Neuronal stem cell (in vitro differentiated cells): Measurements from ENCODE around the gene LRRC8E. TPM values are rescaled to one million over a fixed set of nuclear protein-coding genes. Genes with fewer than 3 reads are reported as not detected.

Experiments
- DNase-seq: peaks from one replicate; pipeline ENCODE4 v3.0.0-alpha.2; 2013; ENCODE audit warnings: low spot score
- H2AFZ ChIP-seq: one replicate; pipeline ENCODE4 v1.6.1; 2013; ENCODE audit warnings: mild to moderate bottlenecking, low read length, inconsistent platforms
- H2AK5ac ChIP-seq: 2 replicates; pipeline ENCODE4 v1.6.1; 2013; ENCODE audit warnings: low read depth, mild to moderate bottlenecking, inconsistent platforms, low read length, moderate library complexity, mixed read lengths
- H2BK120ac ChIP-seq: 2 replicates; pipeline ENCODE4 v1.6.1; 2013; ENCODE audit warnings: low read depth, mild to moderate bottlenecking, inconsistent platforms, low read length, moderate library complexity, mixed read lengths
- H2BK12ac ChIP-seq: one replicate; pipeline ENCODE4 v1.6.1; 2013; ENCODE audit warnings: low read length, inconsistent platforms
- H2BK15ac ChIP-seq: 2 replicates; pipeline ENCODE4 v1.6.1; 2013; ENCODE audit warnings: mild to moderate bottlenecking, low read length, inconsistent platforms, mixed read lengths
- H2BK5ac ChIP-seq: one replicate; pipeline ENCODE4 v1.6.1; 2013; ENCODE audit warnings: inconsistent platforms, mild to moderate bottlenecking, low read length, moderate library complexity
- H3K14ac ChIP-seq: one replicate; pipeline ENCODE4 v1.6.1; 2013; ENCODE audit warnings: low read length, inconsistent platforms
- H3K18ac ChIP-seq: 2 replicates; pipeline ENCODE4 v1.6.1; 2013; ENCODE audit warnings: low read length, inconsistent platforms
- H3K23ac ChIP-seq: 2 replicates; pipeline ENCODE4 v1.6.1; 2013; ENCODE audit warnings: low read depth, mild to moderate bottlenecking, mixed read lengths, low read length, inconsistent platforms; ENCODE audit not compliant: poor library complexity
- H3K27ac ChIP-seq: replicated peaks from 3 replicates; pipeline ENCODE4 v1.5.1; 2013; ENCODE audit warnings: low read length, inconsistent platforms
- H3K27me3 ChIP-seq, 3 experiments: 2 replicates each; pipeline ENCODE4 v1.6.1; 2013; ENCODE audit warnings: low read length in 3 of 3, mild to moderate bottlenecking in 2 of 3, inconsistent platforms in 1 of 3, low read depth in 1 of 3, mixed read lengths in 1 of 3, moderate library complexity in 1 of 3; ENCODE audit not compliant: control insufficient read depth in 3 of 3, insufficient read depth in 3 of 3
- H3K36me3 ChIP-seq, 2 donors: replicated peaks in 1 of 2; 2 replicates each; pipeline ENCODE4 v1.6.1; 2013; ENCODE audit warnings: low read length in 2 of 2; ENCODE audit not compliant: control insufficient read depth in 2 of 2, insufficient read depth in 2 of 2
- H3K4ac ChIP-seq: 2 replicates; pipeline ENCODE4 v1.6.1; 2013; ENCODE audit warnings: inconsistent platforms, mild to moderate bottlenecking, low read length, moderate library complexity
- H3K4me1 ChIP-seq, 2 donors: 1 replicate in 1 of 2; 2 replicates in 1 of 2; pipeline ENCODE4 v1.6.1; 2013; ENCODE audit warnings: low read length in 2 of 2, low read depth in 1 of 2; ENCODE audit not compliant: control insufficient read depth in 2 of 2, insufficient read depth in 1 of 2
- H3K4me2 ChIP-seq: one replicate; pipeline ENCODE4 v1.6.1; 2013; ENCODE audit warnings: mild to moderate bottlenecking, low read length, inconsistent platforms; ENCODE audit not compliant: insufficient read depth, poor library complexity, severe bottlenecking
- H3K4me3 ChIP-seq, 2 donors: 2 replicates each; pipeline ENCODE4 v1.5.1; 2013; ENCODE audit warnings: low read length in 2 of 2, mild to moderate bottlenecking in 2 of 2, inconsistent platforms in 1 of 2, moderate library complexity in 1 of 2
- H3K79me1 ChIP-seq: one replicate; pipeline ENCODE4 v1.6.1; 2013; ENCODE audit warnings: low read depth, mild to moderate bottlenecking, inconsistent platforms, low read length, moderate library complexity
- H3K9ac ChIP-seq: one replicate; pipeline ENCODE4 v1.6.1; 2013; ENCODE audit warnings: mild to moderate bottlenecking, low read depth, low read length, inconsistent platforms; ENCODE audit not compliant: poor library complexity
- H3K9me3 ChIP-seq, 2 donors: replicated peaks in 1 of 2; 2 replicates each; pipeline versions ENCODE3 to v1.6.1; 2013; ENCODE audit warnings: low read length in 2 of 2, mild to moderate bottlenecking in 2 of 2, inconsistent platforms in 1 of 2, low read depth in 1 of 2, mixed read lengths in 1 of 2, moderate library complexity in 1 of 2; ENCODE audit not compliant: control insufficient read depth in 2 of 2, insufficient read depth in 1 of 2
- H4K8ac ChIP-seq: one replicate; pipeline ENCODE4 v1.6.1; 2013; ENCODE audit warnings: low read depth, mild to moderate bottlenecking, inconsistent platforms, low read length, moderate library complexity
- H4K91ac ChIP-seq: one replicate; pipeline ENCODE4 v1.6.1; 2013; ENCODE audit warnings: low read length, low read depth, mild to moderate bottlenecking, inconsistent platforms; ENCODE audit not compliant: poor library complexity
- whole genome bisulfite sequencing, 2 donors: extraction: QIAGEN DNeasy Blood & Tissue Kit; methylation state at CpG; one replicate each; pipeline ENCODE4 v1.1.7; 2013; ENCODE audit warnings: missing lambda C conversion rate in 2 of 2, mixed read lengths in 1 of 2; ENCODE audit not compliant: insufficient read length in 2 of 2, insufficient replicate concordance in 1 of 2; ENCODE audit errors: extremely low coverage in 2 of 2; 5-methylcytosine and 5-hydroxymethylcytosine counted together
- polyA plus RNA-seq, 2 experiments: library from polyadenylated mRNA; stranded (reverse); fragments of 200-250 nt; gene quantifications; one replicate each; pipeline ENCODE4 v1.2.3, GENCODE V29; 2013

LRRC8E gene
- 0.17 TPM for polyA plus RNA-seq (2013, experiment 1 of 2)
- polyA plus RNA-seq (2013, experiment 2 of 2) = 0.24 TPM

- H3K9me3 ChIP-seq = no peaks in the 10 kb centered on the region
- no peak within 1 kb of the TSS for H2BK12ac ChIP-seq
- H4K91ac ChIP-seq = no peak within 1 kb of the TSS
- peak within 1 kb of the TSS; percentile 92 for H3K23ac ChIP-seq
- H2BK120ac ChIP-seq = peak within 1 kb of the TSS; percentile 31
- H3K4me2 ChIP-seq = peak within 1 kb of the TSS; percentile 81
- H2AFZ ChIP-seq = peak within 1 kb of the TSS; percentile 91
- H2AK5ac ChIP-seq = peak within 1 kb of the TSS; percentile 81
- peaks cover 0 to 43% (median 19%) of the 10 kb centered on the region in 3 experiments for H3K27me3 ChIP-seq
- no peak within 1 kb of the TSS for H3K14ac ChIP-seq
- H3K27ac ChIP-seq = no peak within 1 kb of the TSS
- peak; percentile 63 for DNase-seq
- H3K36me3 ChIP-seq = no peaks in the 10 kb centered on the region
- peak within 1 kb of the TSS; percentile 53 for H2BK5ac ChIP-seq
- peak within 1 kb of the TSS in 1 of 2 donors; percentile 55 for H3K4me3 ChIP-seq
- H3K4ac ChIP-seq = no peak within 1 kb of the TSS
- H3K79me1 ChIP-seq = no peaks in the 10 kb centered on the region
- H4K8ac ChIP-seq = no peak within 1 kb of the TSS
- H3K18ac ChIP-seq = peak within 1 kb of the TSS; percentile 89
- peaks cover 0 to 7% of the 10 kb centered on the region in 2 donors for H3K4me1 ChIP-seq
- H2BK15ac ChIP-seq = peak within 1 kb of the TSS; percentile 69
- H3K9ac ChIP-seq = no peak within 1 kb of the TSS
- WGBS, 2 donors = no CpG with 5 or more reads among the region's 53 CpGs
Measured at GRCh38 chr19:7888145-7888825, at the start of gene LRRC8E. Gene LRRC8E (plus strand): TSS chr19:7888510. CDS start chr19:7895604, 7,094 bp downstream.

GRCh38 chr19:7839476-7839875, 48.8 kb upstream of the LRRC8E start:
- no peak overlapping the region for H2BK120ac ChIP-seq
- peaks cover 0 to 3% (median 0%) of the 10 kb centered on the region in 3 experiments for H3K27me3 ChIP-seq
- H3K18ac ChIP-seq = no peak overlapping the region
- no peak overlapping the region for H4K8ac ChIP-seq
- H3K4me2 ChIP-seq = no peak overlapping the region
- H3K4me3 ChIP-seq = no peak overlapping the region
- no peak overlapping the region for H3K9ac ChIP-seq
- WGBS, 2 donors = no CpG with 5 or more reads among the region's 6 CpGs
- H2BK15ac ChIP-seq = no peak overlapping the region
- H4K91ac ChIP-seq = no peak overlapping the region
- H3K36me3 ChIP-seq = no peaks in the 10 kb centered on the region
- H3K9me3 ChIP-seq = peaks cover 0 to 17% of the 10 kb centered on the region in 2 donors
- H2BK5ac ChIP-seq = no peak overlapping the region
- no peak overlapping the region for H3K4ac ChIP-seq
- H3K23ac ChIP-seq = peak overlapping the region; percentile 45
- no peak overlapping the region for H2BK12ac ChIP-seq
- H3K27ac ChIP-seq = no peak overlapping the region
- no peak overlapping the region for H2AFZ ChIP-seq
- DNase-seq = no peak
- no peaks in the 10 kb centered on the region for H3K4me1 ChIP-seq
- peaks cover 2% of the 10 kb centered on the region for H3K79me1 ChIP-seq
- no peak overlapping the region for H2AK5ac ChIP-seq
- no peak overlapping the region for H3K14ac ChIP-seq

- Histone ChIP-seq H2AK5ac (no peak overlapping the region), H3K79me1 (peaks cover 2% of the 10 kb centered on the region), H2BK12ac (no peak overlapping the region), H3K36me3 (no peaks in the 10 kb centered on the region), H3K4me1 (no peaks in the 10 kb centered on the region), H3K23ac (no peak overlapping the region), H3K4me2 (no peak overlapping the region), H2AFZ (no peak overlapping the region), H2BK120ac (no peak overlapping the region), H3K18ac (no peak overlapping the region), H4K8ac (no peak overlapping the region), H2BK5ac (no peak overlapping the region), H3K9me3 (peaks cover 0 to 17% of the 10 kb centered on the region in 2 donors), H3K27ac (no peak overlapping the region), H3K4me3 (no peak overlapping the region), H3K4ac (no peak overlapping the region), H3K9ac (peak overlapping the region; percentile 12), H3K14ac (no peak overlapping the region), H3K27me3 (peaks cover 0 to 3% (median 0%) of the 10 kb centered on the region in 3 experiments), H4K91ac (peak overlapping the region; percentile 22), H2BK15ac (no peak overlapping the region)
- no CpG with 5 or more reads among the region's 8 CpGs for WGBS, 2 donors
- DNase-seq = no peak
Measured at GRCh38 chr19:7840629-7841028, 47.7 kb upstream of the LRRC8E start.
